Measurements from ENCODE around the gene ZFAND6. TPM values are rescaled to one million over a fixed set of nuclear protein-coding genes. Genes with fewer than 3 reads are reported as not detected.

The ZFAND6 gene
- total and polyA plus RNA-seq, 10 donors = 68.0 to 154 (median 89.2) TPM

DNA sequence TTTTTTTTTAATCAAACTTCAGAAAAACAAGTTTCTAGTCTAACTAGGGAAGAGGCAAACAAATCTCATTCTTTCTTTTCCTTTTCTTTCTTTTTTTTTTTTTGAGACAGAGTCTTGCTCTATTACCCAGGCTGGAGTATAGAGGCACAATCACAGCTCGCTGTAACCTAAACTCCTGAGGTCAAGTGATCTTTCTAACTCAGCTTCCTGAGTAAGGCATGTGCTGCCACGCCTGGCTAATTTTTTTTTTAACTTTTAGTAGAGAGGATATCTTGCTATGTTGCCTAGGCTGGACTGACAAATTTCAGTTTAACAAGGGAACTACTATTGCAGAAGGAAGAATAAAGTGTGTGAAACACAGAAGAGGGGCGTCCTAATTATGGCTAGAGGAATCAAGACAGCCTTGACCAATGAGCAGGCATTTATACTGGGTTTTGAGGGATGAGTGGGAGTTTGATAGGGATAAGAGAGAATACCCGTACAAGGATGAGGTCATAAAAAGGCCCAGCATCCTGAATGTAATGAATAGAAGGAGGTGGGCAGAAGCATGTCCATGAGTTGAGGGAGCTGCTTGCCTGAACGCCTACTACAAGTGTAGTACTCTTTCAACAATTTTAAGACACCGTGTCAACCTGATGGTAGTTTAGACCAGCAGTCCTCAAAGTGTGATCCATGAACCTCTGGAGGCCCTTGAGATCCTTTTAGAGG, 6.7 kb upstream of the ZFAND6 start:
- intact Hi-C loops (cut with DNase I; ENCODE audit: low total_unique reads) = no loop called here
- H3K36me3 ChIP-seq = no peaks in the 10 kb centered on the region

DNA sequence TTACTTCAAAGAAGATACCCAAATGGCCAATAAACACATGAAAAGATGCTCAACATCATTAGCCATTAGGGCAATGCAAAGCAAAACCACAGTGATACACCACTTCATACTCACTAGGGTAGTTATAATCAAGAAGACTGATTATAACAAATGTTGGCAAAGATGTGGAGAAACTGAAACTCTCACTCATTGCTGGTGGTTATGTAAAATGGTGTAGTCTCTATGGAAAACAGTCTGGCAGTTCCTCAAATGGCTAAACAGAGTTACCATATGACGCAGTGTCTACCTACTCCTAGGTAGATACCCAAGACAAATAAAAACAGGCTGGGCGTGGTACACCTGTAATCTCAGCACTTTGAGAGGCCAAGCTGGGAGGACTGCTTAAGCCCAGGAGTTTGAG, 3.5 kb upstream of the ZFAND6 start:
- Histone ChIP-seq H3K36me3 (no peaks in the 10 kb centered on the region), H3K9me3 (no peaks in the 10 kb centered on the region)
- 71 to 84% (median 76%) methylated on average over 2 of the region's 2 CpGs for WGBS, 5 donors

More for the DNA sequence above, 6.7 kb upstream of the ZFAND6 start:
- H3K27ac ChIP-seq = peak overlapping the region in 3 of 8 donors; percentile 4 to 17 (median 13)
- H3K9me3 ChIP-seq = no peaks in the 10 kb centered on the region
- H3K4me1 ChIP-seq = peaks cover 0 to 15% (median 8%) of the 10 kb centered on the region in 6 donors
- 55 to 64% (median 60%) methylated on average over 6 of the region's 6 CpGs for WGBS, 5 donors
- DNase-seq = no peak
- no peak overlapping the region for H3K4me3 ChIP-seq
- no peaks in the 10 kb centered on the region for H3K27me3 ChIP-seq (replicated peaks in 1 of 7)
- TF ChIP-seq POLR2A (IDR thresholded peaks at IDR 0.05) (no peak), POLR2AphosphoS5 (IDR thresholded peaks at IDR 0.05) (no peak), CTCF (IDR thresholded peaks at IDR 0.05 in 8 of 11, conservative IDR thresholded peaks at IDR 0.05 in 3 of 11) (no peak)

DNA sequence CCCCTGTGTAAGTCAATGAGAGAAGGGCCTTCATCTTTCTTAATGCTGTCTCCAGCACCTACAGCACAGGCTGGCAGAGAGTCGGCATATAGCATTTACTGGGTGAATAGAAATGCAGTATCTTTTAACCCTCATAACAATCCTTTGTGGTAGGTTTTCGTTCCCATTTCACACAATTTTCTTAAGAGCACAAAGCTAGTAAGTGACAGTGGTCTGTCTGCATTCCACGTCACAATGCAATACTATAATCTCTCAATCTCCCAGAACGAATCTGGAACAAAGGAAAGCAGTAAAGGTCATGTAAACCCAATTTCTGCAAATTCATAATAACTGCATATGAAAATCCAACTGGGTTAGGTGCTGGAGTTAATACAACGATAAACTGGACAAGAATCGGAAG, 1.4 kb upstream of the ZFAND6 start:
- WGBS, 5 donors = 72 to 79% (median 75%) methylated on average over 6 of the region's 6 CpGs
- intact Hi-C loops (cut with DNase I; ENCODE audit: low total_unique reads) = no loop called here
- TF ChIP-seq CTCF (IDR thresholded peaks at IDR 0.05 in 8 of 11, conservative IDR thresholded peaks at IDR 0.05 in 3 of 11) (no peak), POLR2A (IDR thresholded peaks at IDR 0.05) (no peak), POLR2AphosphoS5 (IDR thresholded peaks at IDR 0.05) (no peak)
- H3K4me1 ChIP-seq = peaks cover 25 to 43% (median 36%) of the 10 kb centered on the region in 6 donors
- no peak overlapping the region for H3K27ac ChIP-seq
- H3K9me3 ChIP-seq = no peaks in the 10 kb centered on the region
- DNase-seq = no peak
- no peaks in the 10 kb centered on the region for H3K27me3 ChIP-seq (replicated peaks in 1 of 7)
- H3K36me3 ChIP-seq = no peaks in the 10 kb centered on the region
- H3K4me3 ChIP-seq = no peak overlapping the region

More for the DNA sequence above, 3.5 kb upstream of the ZFAND6 start:
- TF ChIP-seq POLR2A (IDR thresholded peaks at IDR 0.05) (no peak), POLR2AphosphoS5 (IDR thresholded peaks at IDR 0.05) (no peak), CTCF (IDR thresholded peaks at IDR 0.05 in 8 of 11, conservative IDR thresholded peaks at IDR 0.05 in 3 of 11) (no peak)
- Histone ChIP-seq H3K27me3 (replicated peaks in 1 of 7) (no peaks in the 10 kb centered on the region), H3K4me3 (no peak overlapping the region), H3K4me1 (peaks cover 7 to 33% (median 19%) of the 10 kb centered on the region in 6 donors), H3K27ac (no peak overlapping the region)
- intact Hi-C loops (cut with DNase I; ENCODE audit: low total_unique reads) = no loop called here
- no peak for DNase-seq

DNA sequence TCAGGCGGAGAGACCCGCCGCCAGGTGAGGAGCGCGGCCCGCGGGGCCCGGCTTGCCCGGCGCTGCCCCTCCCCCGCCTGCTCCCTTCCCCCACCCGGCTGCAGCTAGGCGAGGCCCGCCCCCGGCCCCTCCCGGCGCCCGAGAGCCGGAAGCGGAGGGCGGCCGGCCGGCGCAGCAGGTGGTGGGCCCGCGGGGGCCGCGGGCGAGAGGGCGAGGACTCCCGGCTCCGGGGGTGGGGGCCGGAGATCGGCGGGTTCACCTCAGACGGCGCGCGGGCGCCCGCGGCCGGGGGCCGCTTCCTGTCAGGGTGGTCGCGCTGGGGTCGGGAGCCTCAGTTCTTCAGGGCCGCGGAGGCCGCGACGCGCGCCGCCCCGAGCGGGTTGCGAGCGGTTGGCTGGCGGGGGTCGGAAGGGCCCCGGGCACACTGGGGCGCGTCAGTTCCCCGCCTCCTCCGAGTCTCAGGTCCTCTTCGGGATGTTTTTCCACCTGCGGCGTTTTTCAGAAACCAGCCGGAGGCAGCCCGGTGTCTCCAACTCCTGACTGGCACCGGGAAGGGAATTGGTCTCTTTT, 395 bp downstream of the ZFAND6 start:
- Histone ChIP-seq H3K36me3 (no peaks in the 10 kb centered on the region), H3K27ac (peak overlapping the region; percentile 95 to 100 (median 98)), H3K4me1 (peaks cover 27 to 58% (median 49%) of the 10 kb centered on the region in 6 donors), H3K4me3 (peak overlapping the region; percentile 64 to 90 (median 76)), H3K9me3 (no peaks in the 10 kb centered on the region), H3K27me3 (replicated peaks in 1 of 7) (no peaks in the 10 kb centered on the region)
- DNase-seq = no peak
- intact Hi-C loops (cut with DNase I; ENCODE audit: low total_unique reads) = loop anchor here (5.0 kb wide), 1 partner anchor 92 kb away; the partner anchor contains the start of gene FAH
- 0 to 2% (median 1%) methylated on average over 34 to 72 of the region's 72 CpGs for WGBS, 5 donors
- TF ChIP-seq POLR2A (IDR thresholded peaks at IDR 0.05) = peak in 2 of 3 donors; percentile 45 to 49
- TF ChIP-seq POLR2AphosphoS5 (IDR thresholded peaks at IDR 0.05) = no peak
